IMR-90 (cell line): ENCODE results near the gene FBXO30.

Source experiments
- BHLHE40 ChIP-seq: fragments of 150-350 bp; IDR thresholded peaks from 2 replicates; pipeline ENCODE4 v1.6.1; 2016; ENCODE audit warnings: mild to moderate bottlenecking, low read depth, low read length
- CHD1 ChIP-seq: IDR thresholded peaks from 2 replicates; pipeline ENCODE4 v1.6.1; 2012; ENCODE audit warnings: low read depth, low read length, improper control_type of control experiment
- FOS ChIP-seq: fragments of 150-350 bp; IDR thresholded peaks from 2 replicates; pipeline ENCODE4 v1.6.1; 2016; ENCODE audit warnings: low read depth, low read length
- MAZ ChIP-seq: IDR thresholded peaks from 2 replicates; pipeline ENCODE4 v1.6.1; 2012; ENCODE audit warnings: low read depth, mild to moderate bottlenecking, low read length, improper control_type of control experiment, moderate library complexity, borderline replicate concordance
- MXI1 ChIP-seq: IDR thresholded peaks from 2 replicates; pipeline ENCODE4 v1.6.1; 2012; ENCODE audit warnings: low read depth, mild to moderate bottlenecking, low read length, moderate library complexity, borderline replicate concordance
- POLR2A ChIP-seq: IDR thresholded peaks from 2 replicates; pipeline ENCODE4 v1.6.1; 2012; ENCODE audit warnings: mild to moderate bottlenecking, low read depth, low read length
- RAD21 ChIP-seq: IDR thresholded peaks from 2 replicates; pipeline ENCODE4 v1.6.1; 2012; ENCODE audit warnings: low read length, improper control_type of control experiment
- RCOR1 ChIP-seq: IDR thresholded peaks from 2 replicates; pipeline ENCODE4 v1.6.1; 2012; ENCODE audit warnings: mild to moderate bottlenecking, low read length, improper control_type of control experiment; ENCODE audit not compliant: insufficient replicate concordance
- RFX5 ChIP-seq: IDR thresholded peaks from 2 replicates; pipeline ENCODE4 v1.8.0; 2012; ENCODE audit warnings: low read depth, mild to moderate bottlenecking, low read length, moderate library complexity
- SMC3 ChIP-seq: fragments of 150-350 bp; IDR thresholded peaks from 2 replicates; pipeline ENCODE4 v1.6.1; 2016; ENCODE audit warnings: low read depth, mild to moderate bottlenecking, antibody characterized with exemption, low read length, moderate library complexity
- USF2 ChIP-seq: fragments of 150-350 bp; IDR thresholded peaks from 2 replicates; pipeline ENCODE4 v1.6.1; 2017; ENCODE audit warnings: mild to moderate bottlenecking, antibody characterized with exemption, low read length, low read depth
- TF ChIP-seq, protein P1 (sequence below): conservative IDR thresholded peaks from 2 replicates; pipeline ENCODE4 v1.5.1; 2012; ENCODE audit warnings: mild to moderate bottlenecking, low read depth, low read length, improper control_type of control experiment

- TF ChIP-seq FOS, result no peak
- TF ChIP-seq POLR2A, result no peak
- no peak for TF ChIP-seq USF2
- TF ChIP-seq, protein P1, sequence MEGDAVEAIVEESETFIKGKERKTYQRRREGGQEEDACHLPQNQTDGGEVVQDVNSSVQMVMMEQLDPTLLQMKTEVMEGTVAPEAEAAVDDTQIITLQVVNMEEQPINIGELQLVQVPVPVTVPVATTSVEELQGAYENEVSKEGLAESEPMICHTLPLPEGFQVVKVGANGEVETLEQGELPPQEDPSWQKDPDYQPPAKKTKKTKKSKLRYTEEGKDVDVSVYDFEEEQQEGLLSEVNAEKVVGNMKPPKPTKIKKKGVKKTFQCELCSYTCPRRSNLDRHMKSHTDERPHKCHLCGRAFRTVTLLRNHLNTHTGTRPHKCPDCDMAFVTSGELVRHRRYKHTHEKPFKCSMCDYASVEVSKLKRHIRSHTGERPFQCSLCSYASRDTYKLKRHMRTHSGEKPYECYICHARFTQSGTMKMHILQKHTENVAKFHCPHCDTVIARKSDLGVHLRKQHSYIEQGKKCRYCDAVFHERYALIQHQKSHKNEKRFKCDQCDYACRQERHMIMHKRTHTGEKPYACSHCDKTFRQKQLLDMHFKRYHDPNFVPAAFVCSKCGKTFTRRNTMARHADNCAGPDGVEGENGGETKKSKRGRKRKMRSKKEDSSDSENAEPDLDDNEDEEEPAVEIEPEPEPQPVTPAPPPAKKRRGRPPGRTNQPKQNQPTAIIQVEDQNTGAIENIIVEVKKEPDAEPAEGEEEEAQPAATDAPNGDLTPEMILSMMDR, result no peak
- no peak for TF ChIP-seq RAD21
- TF ChIP-seq RFX5, result no peak
- TF ChIP-seq RCOR1, result no peak
- TF ChIP-seq SMC3, result no peak
- TF ChIP-seq BHLHE40, result no peak
- no peak for TF ChIP-seq MXI1
- no peak for TF ChIP-seq CHD1
- no peak for TF ChIP-seq MAZ
Measured at GRCh38 chr6:145816392-145816791, 1.8 kb upstream of the FBXO30 start.
